ENCODE results near the gene NES.

The NES gene

DNA sequence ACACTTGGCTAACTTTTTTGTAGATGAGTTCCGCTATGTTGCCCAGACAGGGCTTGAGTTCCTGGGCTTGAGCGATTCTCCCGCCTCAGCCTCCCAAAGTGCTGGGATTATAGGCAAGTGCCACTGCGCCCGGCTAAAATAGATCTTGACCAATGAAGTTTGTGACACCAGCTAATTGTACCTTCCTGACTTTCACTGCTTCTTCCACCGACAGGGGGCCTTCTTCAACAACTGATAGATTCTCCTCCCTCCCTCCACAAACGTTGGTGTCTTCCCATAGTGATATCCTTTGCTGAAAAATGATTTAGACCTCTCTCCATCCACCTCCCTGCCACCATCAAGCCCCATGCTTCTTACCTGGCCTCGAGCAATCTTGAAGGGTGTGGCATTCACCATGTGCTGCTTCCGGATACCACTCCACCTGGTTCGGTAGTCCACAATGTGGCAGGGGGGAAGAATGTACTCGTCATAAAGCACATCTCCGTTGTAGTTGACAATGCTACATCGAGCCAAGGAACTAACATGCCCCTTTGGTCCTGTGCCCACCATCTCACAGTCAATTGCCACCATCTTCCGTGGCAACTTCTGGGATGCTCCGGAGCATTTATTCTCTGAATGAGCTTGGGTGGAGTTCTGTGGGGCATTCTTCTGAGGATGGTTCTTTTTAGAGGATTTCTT lies 49.5 kb upstream of the NES start (continued):
- TF ChIP-seq ZNF830 (tag by site-specific recombination; IDR thresholded peaks at IDR 0.05; ENCODE audit: low read depth) (no peak), ZNF792 (tag by site-specific recombination; IDR thresholded peaks at IDR 0.05) (no peak), ZSCAN30 (tag by site-specific recombination; IDR thresholded peaks at IDR 0.05) (no peak), ZFHX2 (tag by site-specific recombination; conservative IDR thresholded peaks at IDR 0.05) (no peak), ZBTB1 (tag by site-specific recombination; IDR thresholded peaks at IDR 0.05) (no peak), ZNF140 (tag by site-specific recombination; IDR thresholded peaks at IDR 0.05) (no peak), ZXDB (tag by site-specific recombination; IDR thresholded peaks at IDR 0.05) (no peak), BCL11A (tag by site-specific recombination; IDR thresholded peaks at IDR 0.05; ENCODE audit: low read depth) (no peak), ZNF248 (tag by site-specific recombination; IDR thresholded peaks at IDR 0.05) (no peak), GLI2 (tag by site-specific recombination; IDR thresholded peaks at IDR 0.05; ENCODE audit: borderline replicate concordance, low read depth) (no peak), ZBTB21 (tag by site-specific recombination; IDR thresholded peaks at IDR 0.05) (no peak), ZNF558 (tag by site-specific recombination; IDR thresholded peaks at IDR 0.05) (no peak), ZNF146 (tag by site-specific recombination; IDR thresholded peaks at IDR 0.05) (no peak), ZNF26 (tag by site-specific recombination; IDR thresholded peaks at IDR 0.05) (no peak), ZNF555 (tag by site-specific recombination; conservative IDR thresholded peaks at IDR 0.05) (no peak), ZNF341 (tag by site-specific recombination; IDR thresholded peaks at IDR 0.05; ENCODE audit: low read depth) (no peak), ZIC2 (tag by site-specific recombination; IDR thresholded peaks at IDR 0.05) (no peak), PBX3 (CRISPR knock-in tag; IDR thresholded peaks at IDR 0.05) (no peak), ZNF664 (tag by site-specific recombination; IDR thresholded peaks at IDR 0.05) (no peak), ZBTB7A (tag by site-specific recombination; IDR thresholded peaks at IDR 0.05; ENCODE audit: low read depth) (no peak), SCRT1 (tag by site-specific recombination; IDR thresholded peaks at IDR 0.05; ENCODE audit: borderline replicate concordance) (no peak), TRIM28 (IDR thresholded peaks at IDR 0.05; ENCODE audit: borderline replicate concordance, low read length) (no peak), ZNF350 (tag by site-specific recombination; IDR thresholded peaks at IDR 0.05) (no peak), ZNF521 (tag by site-specific recombination; IDR thresholded peaks at IDR 0.05) (no peak), ZNF138 (tag by site-specific recombination; IDR thresholded peaks at IDR 0.05; ENCODE audit: borderline replicate concordance) (no peak), ZNF76 (tag by site-specific recombination; IDR thresholded peaks at IDR 0.05; ENCODE audit: borderline replicate concordance, low read depth) (0 out of 2 replicates have a peak, but pooled peaks have one; percentile 18), ZNF701 (tag by site-specific recombination; IDR thresholded peaks at IDR 0.05) (no peak), ZNF239 (tag by site-specific recombination; IDR thresholded peaks at IDR 0.05) (no peak)
- TF ChIP-seq, protein P1, sequence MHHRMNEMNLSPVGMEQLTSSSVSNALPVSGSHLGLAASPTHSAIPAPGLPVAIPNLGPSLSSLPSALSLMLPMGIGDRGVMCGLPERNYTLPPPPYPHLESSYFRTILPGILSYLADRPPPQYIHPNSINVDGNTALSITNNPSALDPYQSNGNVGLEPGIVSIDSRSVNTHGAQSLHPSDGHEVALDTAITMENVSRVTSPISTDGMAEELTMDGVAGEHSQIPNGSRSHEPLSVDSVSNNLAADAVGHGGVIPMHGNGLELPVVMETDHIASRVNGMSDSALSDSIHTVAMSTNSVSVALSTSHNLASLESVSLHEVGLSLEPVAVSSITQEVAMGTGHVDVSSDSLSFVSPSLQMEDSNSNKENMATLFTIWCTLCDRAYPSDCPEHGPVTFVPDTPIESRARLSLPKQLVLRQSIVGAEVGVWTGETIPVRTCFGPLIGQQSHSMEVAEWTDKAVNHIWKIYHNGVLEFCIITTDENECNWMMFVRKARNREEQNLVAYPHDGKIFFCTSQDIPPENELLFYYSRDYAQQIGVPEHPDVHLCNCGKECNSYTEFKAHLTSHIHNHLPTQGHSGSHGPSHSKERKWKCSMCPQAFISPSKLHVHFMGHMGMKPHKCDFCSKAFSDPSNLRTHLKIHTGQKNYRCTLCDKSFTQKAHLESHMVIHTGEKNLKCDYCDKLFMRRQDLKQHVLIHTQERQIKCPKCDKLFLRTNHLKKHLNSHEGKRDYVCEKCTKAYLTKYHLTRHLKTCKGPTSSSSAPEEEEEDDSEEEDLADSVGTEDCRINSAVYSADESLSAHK (tag by site-specific recombination; IDR thresholded peaks at IDR 0.05): no peak
- TF ChIP-seq, protein P2, sequence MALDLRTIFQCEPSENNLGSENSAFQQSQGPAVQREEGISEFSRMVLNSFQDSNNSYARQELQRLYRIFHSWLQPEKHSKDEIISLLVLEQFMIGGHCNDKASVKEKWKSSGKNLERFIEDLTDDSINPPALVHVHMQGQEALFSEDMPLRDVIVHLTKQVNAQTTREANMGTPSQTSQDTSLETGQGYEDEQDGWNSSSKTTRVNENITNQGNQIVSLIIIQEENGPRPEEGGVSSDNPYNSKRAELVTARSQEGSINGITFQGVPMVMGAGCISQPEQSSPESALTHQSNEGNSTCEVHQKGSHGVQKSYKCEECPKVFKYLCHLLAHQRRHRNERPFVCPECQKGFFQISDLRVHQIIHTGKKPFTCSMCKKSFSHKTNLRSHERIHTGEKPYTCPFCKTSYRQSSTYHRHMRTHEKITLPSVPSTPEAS (tag by site-specific recombination; IDR thresholded peaks at IDR 0.05): no peak
- TF ChIP-seq, protein P3, sequence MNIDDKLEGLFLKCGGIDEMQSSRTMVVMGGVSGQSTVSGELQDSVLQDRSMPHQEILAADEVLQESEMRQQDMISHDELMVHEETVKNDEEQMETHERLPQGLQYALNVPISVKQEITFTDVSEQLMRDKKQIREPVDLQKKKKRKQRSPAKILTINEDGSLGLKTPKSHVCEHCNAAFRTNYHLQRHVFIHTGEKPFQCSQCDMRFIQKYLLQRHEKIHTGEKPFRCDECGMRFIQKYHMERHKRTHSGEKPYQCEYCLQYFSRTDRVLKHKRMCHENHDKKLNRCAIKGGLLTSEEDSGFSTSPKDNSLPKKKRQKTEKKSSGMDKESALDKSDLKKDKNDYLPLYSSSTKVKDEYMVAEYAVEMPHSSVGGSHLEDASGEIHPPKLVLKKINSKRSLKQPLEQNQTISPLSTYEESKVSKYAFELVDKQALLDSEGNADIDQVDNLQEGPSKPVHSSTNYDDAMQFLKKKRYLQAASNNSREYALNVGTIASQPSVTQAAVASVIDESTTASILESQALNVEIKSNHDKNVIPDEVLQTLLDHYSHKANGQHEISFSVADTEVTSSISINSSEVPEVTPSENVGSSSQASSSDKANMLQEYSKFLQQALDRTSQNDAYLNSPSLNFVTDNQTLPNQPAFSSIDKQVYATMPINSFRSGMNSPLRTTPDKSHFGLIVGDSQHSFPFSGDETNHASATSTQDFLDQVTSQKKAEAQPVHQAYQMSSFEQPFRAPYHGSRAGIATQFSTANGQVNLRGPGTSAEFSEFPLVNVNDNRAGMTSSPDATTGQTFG (tag by site-specific recombination; IDR thresholded peaks at IDR 0.05; ENCODE audit: borderline replicate concordance): no peak
- TF ChIP-seq, protein P4, sequence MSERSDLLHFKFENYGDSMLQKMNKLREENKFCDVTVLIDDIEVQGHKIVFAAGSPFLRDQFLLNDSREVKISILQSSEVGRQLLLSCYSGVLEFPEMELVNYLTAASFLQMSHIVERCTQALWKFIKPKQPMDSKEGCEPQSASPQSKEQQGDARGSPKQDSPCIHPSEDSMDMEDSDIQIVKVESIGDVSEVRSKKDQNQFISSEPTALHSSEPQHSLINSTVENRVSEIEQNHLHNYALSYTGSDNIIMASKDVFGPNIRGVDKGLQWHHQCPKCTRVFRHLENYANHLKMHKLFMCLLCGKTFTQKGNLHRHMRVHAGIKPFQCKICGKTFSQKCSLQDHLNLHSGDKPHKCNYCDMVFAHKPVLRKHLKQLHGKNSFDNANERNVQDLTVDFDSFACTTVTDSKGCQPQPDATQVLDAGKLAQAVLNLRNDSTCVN (tag by site-specific recombination; optimal IDR thresholded peaks at IDR 0.05): no peak

Data from HEK293 (cell line).